NCI-H2196 (cell line): ENCODE measurements around the gene IGF1R.

Experiments used
- DNase-seq: peaks from one replicate; lab custom pipeline; 2025; ENCODE audit not compliant: unreplicated experiment; lab: John Stamatoyannopoulos, UW

IGF1R gene

DNA sequence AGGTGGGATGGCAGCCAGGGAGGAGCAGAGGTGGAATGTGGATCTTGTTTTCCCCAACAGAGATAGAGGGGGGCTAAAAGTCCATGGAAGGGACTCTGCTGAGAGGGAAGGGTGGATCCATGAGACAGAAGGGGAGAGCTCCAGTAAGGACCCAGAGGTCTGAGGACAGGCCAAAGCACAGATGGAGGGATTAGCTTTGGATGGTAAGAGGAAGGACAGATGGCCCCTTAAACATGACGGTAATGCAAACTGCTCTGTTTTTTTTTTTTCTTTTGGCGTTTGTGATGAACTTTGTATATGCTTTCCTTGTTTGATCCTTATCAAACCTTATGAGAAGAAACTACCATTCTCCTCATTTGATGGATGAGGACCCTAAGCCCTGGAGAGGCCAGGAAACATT, 96.2 kb downstream of the IGF1R start:
- DNase-seq = no peak

DNA sequence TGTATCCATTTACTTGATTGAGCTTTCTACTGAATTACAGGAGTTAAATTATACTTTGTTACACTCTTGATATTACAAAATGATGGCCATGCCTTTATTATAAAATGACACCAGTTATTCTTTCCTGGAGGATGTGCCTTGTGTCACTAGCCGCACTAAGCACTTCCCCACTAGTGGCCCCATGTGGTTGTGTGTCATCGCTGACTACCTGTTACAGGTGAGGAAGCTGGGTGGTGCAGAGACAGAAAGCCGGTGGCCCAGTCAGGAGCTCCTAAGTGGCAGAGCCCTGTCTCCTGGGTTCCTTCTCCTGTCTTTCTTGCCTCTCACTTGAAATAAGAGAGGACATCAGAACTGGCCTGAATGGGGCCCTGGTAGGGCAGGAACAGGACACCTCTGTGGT, 96.8 kb downstream of the IGF1R start:
- DNase-seq = no peak

DNA sequence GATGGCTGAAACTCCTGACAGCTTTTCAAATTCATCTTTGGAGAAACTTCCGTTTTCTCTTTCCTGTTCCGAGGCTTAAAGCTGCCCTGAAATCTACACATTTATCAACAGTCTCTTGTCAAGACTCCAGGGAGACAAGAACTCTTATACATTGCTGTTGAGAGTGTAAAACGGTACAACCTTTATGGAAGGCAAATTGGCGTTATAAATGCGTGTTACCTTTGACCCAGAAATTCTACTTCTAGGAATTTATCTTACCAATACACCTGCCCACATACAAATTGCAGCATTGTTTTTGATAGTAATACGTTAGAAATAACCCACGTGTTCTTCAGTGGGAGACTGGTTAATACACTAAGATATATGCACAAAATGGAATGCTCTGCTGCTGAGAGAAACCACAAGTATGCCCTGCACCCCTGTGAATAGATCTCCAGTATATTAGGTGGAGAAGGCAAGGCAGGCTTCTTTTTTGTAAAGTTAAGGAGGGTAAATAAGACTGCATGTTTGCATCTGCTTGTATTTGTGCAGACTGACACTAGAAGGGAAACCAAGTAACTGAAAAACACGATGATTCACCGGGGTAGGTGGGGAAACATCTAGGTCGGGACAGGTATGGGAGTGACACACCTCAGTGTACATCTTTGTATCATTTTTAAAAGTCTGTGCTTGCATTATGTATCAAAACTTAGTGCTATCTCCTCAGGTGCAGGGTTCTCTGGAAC, 97.5 kb downstream of the IGF1R start:
- DNase-seq = no peak

DNA sequence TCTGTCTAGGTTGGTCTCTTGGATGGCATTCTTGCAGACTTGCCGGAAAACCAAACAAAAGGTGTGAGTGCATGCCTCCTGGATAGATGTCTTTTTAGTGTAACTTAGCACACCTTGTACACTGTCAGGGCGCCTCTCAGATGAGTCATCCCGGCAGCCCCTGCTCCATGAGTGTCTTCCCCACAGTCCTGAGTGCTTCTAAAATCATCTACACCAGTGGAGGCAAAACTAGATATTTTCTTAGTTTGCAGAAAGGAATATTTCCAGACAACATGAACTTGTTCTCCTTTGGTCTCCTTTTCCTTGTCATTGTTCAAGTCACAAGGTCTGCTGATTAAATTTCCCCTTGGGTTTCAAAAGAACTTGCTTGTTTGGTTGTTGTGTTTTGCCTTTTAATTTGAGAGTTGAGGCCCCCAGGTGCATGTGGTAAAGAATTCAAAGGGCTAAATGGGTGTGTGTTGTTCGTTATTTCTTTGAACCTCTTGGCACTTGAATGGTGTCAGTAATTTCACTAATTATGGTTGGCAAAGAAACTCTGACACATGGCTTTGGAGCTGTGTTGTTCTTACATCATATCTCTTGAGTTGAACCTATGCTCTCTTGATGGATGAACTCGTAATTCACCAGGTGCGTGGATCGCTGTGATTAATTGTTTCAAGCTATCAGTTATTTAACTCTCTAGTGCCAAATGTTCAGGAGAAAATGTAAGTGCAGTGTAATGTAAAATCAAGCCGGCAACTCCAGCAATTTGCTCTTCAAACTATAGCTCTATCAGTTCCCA, 98.2 kb downstream of the IGF1R start:
- DNase-seq = no peak

DNA sequence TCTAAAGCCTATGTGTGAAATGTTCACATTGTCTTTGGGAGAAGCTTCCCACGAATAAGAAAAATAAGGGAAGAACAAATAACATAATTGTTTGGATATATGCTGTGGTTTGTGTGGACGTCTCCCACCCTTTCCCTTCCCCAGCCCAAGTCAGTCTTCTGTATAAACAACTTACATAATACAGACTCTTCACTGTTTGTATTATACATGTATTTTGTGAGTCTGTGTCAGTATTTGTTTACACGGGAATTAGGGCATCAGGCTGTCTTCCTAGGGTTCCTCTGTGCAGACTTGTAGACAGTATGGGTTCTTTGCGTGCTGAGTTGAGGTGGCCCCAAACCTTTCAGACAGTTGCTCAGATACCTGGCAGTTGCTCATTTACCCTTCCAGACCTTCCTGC, 103.4 kb downstream of the IGF1R start:
- no peak for DNase-seq

DNA sequence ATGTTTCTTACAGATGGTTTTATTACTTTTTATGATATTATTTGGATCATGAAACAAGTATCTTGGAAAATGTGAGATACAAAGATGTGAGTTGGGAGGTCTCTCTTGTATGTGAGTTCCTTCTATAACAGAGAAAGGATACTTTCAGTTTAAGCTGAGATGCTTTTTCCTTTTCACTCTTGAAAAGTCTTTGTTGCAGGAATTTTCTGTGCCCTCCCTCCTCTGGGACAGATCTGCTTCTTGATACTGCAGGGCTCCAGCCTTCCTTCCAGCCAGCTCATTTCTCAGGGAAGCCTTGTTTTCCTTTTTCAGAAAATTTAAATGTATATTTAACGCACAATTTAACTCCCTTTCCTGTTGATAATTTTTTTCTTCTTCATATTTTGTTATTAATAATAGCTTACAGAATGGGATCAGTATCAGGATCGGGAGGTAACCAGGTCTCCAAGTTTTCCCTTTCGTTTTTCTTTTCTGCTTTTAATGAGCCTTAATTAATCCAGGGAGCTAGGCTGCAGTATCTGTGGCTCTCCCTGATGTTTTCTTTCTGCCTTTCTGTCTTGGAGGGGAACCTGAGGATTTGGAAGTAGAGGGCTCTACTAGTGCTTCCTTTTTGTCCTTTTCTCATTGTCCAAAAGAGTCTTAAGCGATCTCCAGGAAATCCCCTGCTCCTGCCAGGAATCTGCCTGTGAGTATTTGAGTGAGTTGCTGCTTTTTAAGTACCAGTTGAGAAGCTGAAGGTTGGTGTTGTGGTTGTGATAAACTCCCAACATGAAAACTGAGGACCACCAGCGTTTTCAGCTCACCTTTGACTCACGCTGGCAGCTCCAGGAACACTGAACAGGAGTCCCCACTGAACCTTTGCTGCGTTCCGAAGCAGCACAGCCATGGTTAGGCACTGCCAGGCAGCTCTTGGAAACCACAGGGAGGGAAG, 105.7 kb downstream of the IGF1R start:
- DNase-seq = no peak

DNA sequence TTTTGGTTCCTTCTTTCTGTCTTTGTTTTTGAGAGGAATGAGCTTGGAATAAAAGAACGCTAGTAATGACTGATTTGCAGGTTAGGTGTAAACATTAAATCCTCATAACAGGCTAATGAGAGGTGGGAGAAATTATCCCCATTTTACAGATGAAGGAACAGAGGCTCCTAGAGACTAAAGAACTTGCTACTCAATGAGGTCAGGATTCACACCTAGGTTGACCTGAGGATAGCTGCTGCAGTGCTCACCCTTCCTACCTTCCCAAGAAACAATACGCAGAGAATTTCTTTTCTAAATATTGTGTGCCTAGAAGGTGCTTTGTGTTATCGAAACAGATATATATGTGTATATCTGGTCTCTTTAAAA, 106.3 kb downstream of the IGF1R start:
- no peak for DNase-seq

DNA sequence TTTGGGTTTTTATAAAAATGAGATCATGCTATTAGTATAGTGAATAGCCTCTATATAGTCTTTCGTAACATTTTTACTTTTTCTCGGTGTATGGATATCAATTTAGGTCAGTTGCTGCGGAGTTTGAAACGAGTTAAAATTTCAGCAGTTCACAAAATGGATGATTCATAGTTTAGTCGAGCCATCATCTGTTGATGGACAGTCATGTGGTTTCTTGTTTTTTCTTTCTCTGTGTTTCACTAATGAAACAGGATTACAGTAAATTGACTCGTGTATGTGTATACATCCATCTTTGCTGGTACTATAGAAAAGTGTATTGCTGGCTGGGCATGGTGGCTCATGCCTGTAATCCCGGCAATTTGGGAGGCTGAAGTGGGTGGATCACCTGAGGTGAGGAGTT, 106.8 kb downstream of the IGF1R start:
- DNase-seq = no peak

DNA sequence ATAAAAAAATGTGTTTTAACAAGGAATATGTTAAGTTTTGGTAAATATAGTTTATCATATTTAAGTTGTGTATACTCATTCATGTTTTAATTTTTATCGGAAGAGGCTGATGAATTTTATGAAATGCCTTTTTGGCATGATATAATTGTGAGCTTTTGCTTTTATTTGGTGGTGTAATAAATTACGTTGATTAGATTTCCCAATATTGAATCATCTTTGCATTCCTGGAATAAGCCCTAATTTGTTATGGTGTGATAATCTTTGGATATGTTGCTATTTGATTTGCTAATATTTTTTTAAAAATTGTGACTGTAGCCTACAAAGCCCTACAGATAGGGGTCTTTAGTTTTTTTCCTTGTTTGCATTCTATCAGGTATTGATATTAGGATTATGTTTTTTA, 107.4 kb downstream of the IGF1R start:
- no peak for DNase-seq

DNA sequence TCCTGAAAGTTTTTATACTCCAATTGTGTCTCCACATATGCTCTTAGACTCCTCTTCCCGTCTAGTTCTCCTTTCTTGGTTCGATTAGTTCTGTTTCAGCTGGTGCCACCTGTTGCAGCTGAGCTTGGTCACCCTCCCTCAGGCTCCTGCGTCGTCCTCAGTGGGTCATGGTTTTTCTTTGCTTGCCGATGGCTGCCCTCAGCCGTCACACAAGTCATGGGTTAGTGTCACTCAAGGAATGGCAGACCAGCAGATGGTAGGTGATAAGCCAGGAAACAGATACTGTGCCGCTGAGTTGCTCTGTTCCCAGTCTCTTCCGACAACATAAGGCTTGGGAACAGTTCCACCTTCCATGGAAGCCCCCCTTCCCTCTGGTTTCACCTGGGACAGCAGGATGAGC, 109.9 kb downstream of the IGF1R start:
- DNase-seq = no peak

DNA sequence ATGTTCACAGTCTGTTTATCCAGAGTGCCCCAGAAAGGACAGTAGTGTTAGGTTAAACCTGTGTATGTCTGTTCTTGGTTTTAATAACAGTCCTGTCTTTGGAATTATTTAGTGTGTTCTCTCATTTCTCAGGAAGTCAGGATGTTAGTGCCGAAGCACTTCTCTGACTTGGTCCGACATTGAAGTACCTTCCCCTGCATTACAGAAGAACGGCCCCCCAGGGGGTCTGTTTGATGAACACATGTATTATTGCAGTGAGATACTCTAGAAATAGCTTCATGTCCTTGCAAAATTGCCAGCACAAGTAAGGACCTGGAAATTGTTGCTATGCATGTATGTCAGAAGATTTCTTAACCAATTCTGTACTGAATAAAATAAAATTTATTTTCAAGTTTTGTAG, 110.9 kb downstream of the IGF1R start:
- no peak for DNase-seq

DNA sequence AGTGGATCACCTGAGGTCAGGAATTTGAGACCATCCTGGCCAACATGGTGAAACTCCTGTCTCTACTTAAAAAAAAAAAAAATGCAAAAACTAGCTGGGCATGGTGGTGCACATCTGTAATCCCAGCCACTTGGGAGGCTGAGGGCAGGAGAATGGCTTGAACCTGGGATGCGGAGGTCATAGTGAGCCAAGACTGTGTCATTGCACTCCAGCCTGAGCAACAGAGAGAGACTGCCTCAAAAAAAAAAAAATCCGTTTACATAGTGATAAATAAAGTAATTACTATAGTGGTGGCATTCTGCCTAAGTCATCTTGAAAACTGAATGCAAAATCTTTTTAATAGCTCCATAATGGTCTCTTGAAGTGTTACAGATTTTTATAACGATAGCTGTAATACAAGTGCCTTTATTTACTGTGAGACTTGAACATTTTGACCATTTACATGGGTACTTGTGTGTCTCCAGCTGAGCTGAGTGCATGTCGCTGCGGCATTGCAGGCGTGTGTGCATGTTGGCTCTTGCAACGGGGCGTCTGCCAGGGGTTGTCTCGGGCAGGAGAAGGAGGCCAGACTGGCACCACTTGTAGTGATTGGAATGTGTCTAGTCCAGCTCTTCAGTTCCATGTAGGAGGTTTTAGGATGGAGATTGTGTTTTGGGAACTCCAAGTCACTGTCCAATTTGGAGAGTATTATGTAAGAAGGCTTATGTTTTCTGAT, 111.9 kb downstream of the IGF1R start:
- no peak for DNase-seq

DNA sequence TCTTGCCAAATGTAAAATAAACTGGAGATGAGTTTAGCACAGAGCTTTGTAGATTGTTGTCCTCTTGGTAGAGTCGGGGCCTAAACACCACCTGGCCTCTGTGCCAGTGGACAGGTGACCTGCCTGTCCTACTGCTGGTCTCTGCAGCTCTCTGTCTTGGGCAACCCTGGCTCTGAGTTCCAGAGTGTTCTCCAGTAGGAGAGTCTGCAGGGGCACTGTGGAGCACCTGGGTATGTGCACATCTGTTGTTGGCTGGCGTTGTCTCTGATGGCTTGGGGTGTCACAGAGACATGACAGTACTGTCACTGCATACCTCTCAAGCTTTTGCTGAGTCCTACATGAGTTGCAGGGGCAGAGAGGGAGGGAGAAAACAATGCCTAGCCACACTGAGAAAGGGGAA, 112.6 kb downstream of the IGF1R start:
- no peak for DNase-seq

DNA sequence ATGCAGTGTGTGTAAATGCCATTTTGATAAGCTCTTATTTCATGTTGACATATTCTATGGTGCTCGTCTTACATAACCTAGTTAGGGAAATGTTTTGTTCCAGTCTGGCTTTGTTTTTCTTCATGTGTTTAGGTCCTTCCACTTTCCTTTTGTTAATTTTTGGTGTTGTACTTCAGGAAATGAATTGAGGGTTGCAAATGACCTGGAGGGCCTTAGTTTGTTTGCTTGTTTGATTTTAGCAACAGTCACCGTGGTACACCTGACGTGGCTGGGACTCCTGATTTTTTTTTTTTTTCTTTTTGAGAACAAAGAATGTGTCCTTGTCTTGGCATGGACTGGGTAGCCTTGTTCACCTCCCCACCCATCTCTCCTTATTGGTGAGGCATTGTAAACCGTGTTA, 114.8 kb downstream of the IGF1R start:
- no peak for DNase-seq

DNA sequence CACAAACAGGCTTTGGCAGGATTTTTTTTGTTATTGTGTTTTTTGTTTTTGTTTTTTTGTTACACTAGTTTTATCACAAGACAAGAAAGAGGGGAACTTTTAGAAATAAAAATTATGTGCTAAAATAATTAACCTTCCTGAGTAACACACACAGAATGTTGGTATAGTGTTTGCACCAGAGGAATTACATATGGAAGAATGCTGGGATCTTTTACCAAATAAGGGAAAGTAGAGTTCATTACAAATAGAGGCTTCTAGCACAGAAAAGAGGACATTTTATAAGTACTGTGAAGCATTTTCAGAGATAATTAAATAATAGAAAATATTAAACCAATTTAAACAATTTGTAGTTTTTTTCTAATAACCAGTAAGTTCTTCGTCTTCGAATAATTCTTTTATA, 116.0 kb downstream of the IGF1R start:
- DNase-seq = no peak

DNA sequence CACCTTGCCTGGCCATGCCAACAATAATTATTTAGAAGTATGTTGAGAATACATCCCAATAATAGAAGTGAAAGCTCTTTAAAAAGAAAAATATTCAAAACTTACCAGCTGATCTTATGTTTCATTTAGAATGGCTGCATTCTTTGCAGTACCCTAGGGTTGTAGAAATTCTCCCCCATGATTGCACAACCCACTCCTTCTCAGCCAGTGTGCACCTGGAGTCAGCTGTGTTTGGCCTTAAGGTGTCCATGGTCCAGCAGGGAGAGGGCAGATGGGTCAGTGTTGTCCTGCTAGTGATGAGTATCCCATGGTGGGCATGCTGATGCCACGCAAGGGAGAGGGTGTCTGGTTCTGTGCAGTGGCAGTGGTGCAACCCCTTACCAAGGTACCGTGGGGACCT, 117.3 kb downstream of the IGF1R start:
- no peak for DNase-seq

DNA sequence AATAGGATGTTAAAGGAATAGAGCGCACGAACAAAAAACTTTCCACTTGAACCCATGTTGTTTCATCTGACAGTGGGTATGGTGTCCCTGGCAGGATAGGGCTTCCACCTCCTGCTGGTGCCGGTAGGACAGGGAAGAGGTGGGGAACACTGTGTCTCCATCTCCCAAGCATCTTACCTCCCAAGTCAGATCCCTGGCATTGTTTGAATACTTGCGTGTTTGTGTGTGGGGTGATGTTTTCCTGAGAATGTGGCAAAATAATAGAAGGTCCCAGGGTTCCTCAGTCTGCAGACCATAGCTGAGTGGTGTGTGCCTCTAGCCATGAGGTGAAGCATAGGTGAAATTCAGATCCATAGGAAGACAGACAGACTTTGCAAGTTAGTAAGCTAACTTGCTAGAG, 119.4 kb downstream of the IGF1R start:
- DNase-seq = no peak

DNA sequence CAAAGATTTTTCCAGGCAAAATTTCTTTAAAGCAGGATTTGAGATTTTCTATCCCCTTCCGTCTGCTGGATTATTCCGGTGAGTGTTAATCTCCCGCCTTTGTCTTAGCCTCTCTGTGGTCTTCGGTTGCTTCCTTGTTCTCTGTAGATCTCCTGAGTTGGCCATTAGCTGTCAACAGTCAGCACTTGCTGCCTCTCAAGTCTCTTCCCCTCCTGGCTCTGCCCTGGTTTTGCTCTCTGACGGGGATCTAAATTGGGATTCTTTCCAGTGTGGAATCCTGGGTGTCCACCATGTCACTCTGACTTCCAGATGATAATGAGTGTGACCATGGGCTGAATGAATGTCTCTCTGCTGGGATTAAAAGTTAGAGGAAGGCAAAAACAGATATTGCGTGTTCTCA, 121.5 kb downstream of the IGF1R start:
- DNase-seq = no peak

DNA sequence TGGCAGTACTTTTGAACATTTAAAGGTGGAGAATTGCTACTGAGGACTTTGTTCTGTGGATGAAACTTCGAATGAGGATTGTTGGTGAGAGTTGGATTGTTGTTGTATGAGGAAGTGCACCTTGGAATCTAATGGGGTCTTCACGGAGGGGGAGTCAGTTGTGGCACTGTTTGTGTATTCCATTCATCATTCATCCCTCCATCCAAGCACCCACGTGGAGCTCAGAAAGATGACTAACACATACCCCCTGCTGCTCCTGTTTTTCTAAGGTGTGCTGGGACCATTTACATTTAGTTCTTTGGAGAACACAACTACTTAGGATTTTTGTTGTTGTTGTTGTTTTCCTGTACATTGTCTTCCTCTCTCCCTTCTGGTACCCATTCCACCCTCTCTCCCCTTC, 122.6 kb downstream of the IGF1R start:
- no peak for DNase-seq

DNA sequence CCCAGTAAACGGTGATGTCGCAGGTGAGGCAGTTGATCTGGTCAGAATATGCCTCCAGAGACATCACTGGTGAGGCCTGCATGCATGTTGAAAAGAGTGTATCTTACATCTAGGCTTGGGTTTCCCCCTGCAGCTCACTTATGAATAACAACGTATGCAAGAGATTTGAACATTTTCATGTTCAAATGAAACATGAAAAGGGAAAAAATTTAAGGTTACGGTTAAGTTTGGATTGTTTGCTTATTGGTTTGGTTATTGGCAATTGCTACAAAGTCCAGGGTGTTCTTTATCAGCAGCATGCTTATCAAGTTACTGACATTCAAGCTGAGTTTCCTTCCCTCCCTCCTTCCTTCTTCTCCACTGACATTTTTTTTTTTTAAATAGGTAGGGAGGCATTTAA, 123.2 kb downstream of the IGF1R start:
- DNase-seq = no peak

DNA sequence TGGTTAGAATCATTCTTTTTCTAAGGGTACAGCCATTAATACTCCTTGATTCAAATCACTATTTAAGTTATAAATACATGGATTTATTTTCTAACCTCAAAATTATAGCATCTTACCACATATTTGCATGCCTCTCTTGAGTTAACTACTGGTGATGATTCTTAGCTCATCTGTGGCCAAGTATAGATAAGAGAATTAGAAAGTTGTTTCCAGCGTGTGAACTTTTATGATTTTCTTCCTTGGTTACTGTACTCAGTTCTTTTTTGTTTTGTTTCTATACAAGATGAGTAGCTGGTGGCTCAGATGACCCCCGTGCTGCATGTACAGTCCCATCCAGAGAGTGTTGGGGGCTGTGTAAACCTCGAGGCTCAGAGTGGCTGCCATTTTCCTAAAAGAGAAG, 124.6 kb downstream of the IGF1R start:
- DNase-seq = no peak
